Naive thymus-derived CD4-positive, alpha-beta T cell (primary cell): ENCODE results near the gene STX7. TPM values are rescaled to one million over a fixed set of nuclear protein-coding genes. Genes with fewer than 3 reads are reported as not detected.
"Not testable (repeated sequence)": the region's sequence is repeated elsewhere in the genome, so short reads cannot be mapped to it uniquely, and the experiment has no call there.

Source experiments
- ATAC-seq: fragments of 150-1000 bp; cut with Tn5 transposase; 2 replicates; pipeline ENCODE4 v1.10.0; 2021; ENCODE audit warnings: mild to moderate bottlenecking, moderate library complexity
- CTCF ChIA-PET: fragments of 350-600 bp; sonication (Branson Sonifier 250); formaldehyde crosslinking; loops from one replicate; lab custom pipeline; 2021; ENCODE audit warnings: antibody characterized with exemption; lab: Charles Lee
- POLR2A ChIA-PET: fragments of 350-600 bp; sonication (Branson Sonifier 250); formaldehyde crosslinking; loops from one replicate; lab custom pipeline; 2021; ENCODE audit warnings: antibody characterized with exemption, inconsistent platforms; lab: Charles Lee
- DNase-seq, 9 donors: peaks; one replicate each; pipeline versions ENCODE4 v3.0.0 to v3.0.0-alpha.2; 2020 to 2022; ENCODE audit warnings: mixed read lengths in 1 of 9
- H3K27ac ChIP-seq: one replicate; pipeline ENCODE4 v1.7.0; 2013; ENCODE audit warnings: mild to moderate bottlenecking, low read depth, low read length, moderate library complexity
- H3K27me3 ChIP-seq, 2 donors: one replicate each; pipeline ENCODE4 v1.7.0; 2013; ENCODE audit warnings: low read length in 2 of 2, mild to moderate bottlenecking in 2 of 2, moderate library complexity in 2 of 2; ENCODE audit not compliant: control insufficient read depth in 2 of 2, insufficient read depth in 2 of 2
- H3K36me3 ChIP-seq, 3 experiments: 1 replicate in 2 of 3; 2 replicates in 1 of 3; pipeline ENCODE4 v1.7.0; 2013; ENCODE audit warnings: low read length in 3 of 3, mild to moderate bottlenecking in 3 of 3, moderate library complexity in 1 of 3; ENCODE audit not compliant: insufficient read depth in 3 of 3, control insufficient read depth in 2 of 3
- H3K4me1 ChIP-seq, 2 donors: one replicate each; pipeline ENCODE4 v1.7.0; 2013; ENCODE audit warnings: low read length in 2 of 2, mild to moderate bottlenecking in 2 of 2, moderate library complexity in 1 of 2; ENCODE audit not compliant: control insufficient read depth in 2 of 2, insufficient read depth in 2 of 2
- H3K4me3 ChIP-seq: 2 replicates; pipeline ENCODE4 v1.7.0; 2013; ENCODE audit warnings: mild to moderate bottlenecking, low read length
- H3K9me3 ChIP-seq, 3 experiments: 1 replicate in 2 of 3; 2 replicates in 1 of 3; pipeline ENCODE4 v1.7.0; 2013; ENCODE audit warnings: low read length in 3 of 3; ENCODE audit not compliant: control insufficient read depth in 2 of 3
- H3K27ac Mint-ChIP-seq, 9 donors: one replicate each; pipeline ENCODE4 v1.8.0; 2020 to 2022; ENCODE audit warnings: mixed read lengths in 9 of 9, mild to moderate bottlenecking in 8 of 9, moderate library complexity in 5 of 9, inconsistent platforms in 2 of 9
- H3K27me3 Mint-ChIP-seq, 5 donors: one replicate each; pipeline ENCODE4 v1.8.0; 2021 to 2022; ENCODE audit warnings: mixed read lengths in 5 of 5, mild to moderate bottlenecking in 1 of 5
- H3K36me3 Mint-ChIP-seq, 5 donors: one replicate each; pipeline ENCODE4 v1.8.0; 2020 to 2022; ENCODE audit warnings: mixed read lengths in 5 of 5, mild to moderate bottlenecking in 3 of 5, inconsistent platforms in 1 of 5
- H3K4me1 Mint-ChIP-seq, 7 donors: one replicate each; pipeline ENCODE4 v1.8.0; 2020 to 2022; ENCODE audit warnings: mixed read lengths in 7 of 7, mild to moderate bottlenecking in 3 of 7, inconsistent platforms in 1 of 7
- H3K4me3 Mint-ChIP-seq, 10 donors: one replicate each; pipeline ENCODE4 v1.8.0; 2020 to 2022; ENCODE audit warnings: mild to moderate bottlenecking in 10 of 10, mixed read lengths in 10 of 10, moderate library complexity in 6 of 10, inconsistent platforms in 2 of 10
- H3K9me3 Mint-ChIP-seq, 11 donors: one replicate each; pipeline ENCODE4 v1.8.0; 2020 to 2022; ENCODE audit warnings: mixed read lengths in 11 of 11, mild to moderate bottlenecking in 4 of 11, inconsistent platforms in 1 of 11, moderate library complexity in 1 of 11
- intact Hi-C, 2 donors: fragments of 100-400 bp; cut with micrococcal nuclease; formaldehyde crosslinking; loops; one replicate each; pipeline ENCODE4 v1.15.1; 2023
- polyA plus RNA-seq, 2 donors: library from polyadenylated mRNA; unstranded; fragments of 300-500 nt; fragmentation: Illumina TruSeq; gene quantifications; one replicate each; pipeline ENCODE4 v1.2.3, GENCODE V29; 2021
- total RNA-seq, 6 experiments: library from RNA in 5 of 6; stranded (reverse) in 5 of 6; gene quantifications; 1 replicate in 5 of 6; 2 replicates in 1 of 6; pipeline ENCODE4 v1.2.3 and lab custom pipeline; 2021 to 2026

STX7 gene
- total and polyA plus RNA-seq, 7 experiments from 2014 or later = 8.6 to 43.3 (median 18.3) TPM

DNA sequence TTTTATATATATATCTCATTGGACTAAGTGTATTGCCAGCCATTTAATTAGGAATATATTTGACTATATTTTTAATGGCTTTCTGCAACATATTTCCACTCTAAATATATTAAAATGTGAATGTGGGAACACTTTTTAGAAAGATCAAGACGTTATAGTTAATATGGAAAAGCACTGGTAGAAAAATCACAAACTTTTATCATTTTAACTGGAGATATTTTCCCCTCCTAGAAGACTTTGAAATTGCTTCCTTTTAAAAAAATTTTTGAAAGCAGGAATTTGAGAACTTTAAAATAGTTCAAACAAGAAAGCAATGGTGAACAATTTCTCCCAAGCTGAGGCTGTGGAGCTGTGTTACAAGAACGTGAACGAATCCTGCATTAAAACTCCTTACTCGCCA lies 25.1 kb upstream of the STX7 start, which contains the start of gene TAAR9:
TSS of gene TAAR9 (plus strand) at position 301 of the 400 bp plus-strand sequence. CDS start at position 314, 13 bp downstream.
- Mint-ChIP-seq H3K27ac (no peak within 1 kb of the TSS), H3K4me1 (peaks cover 0 to 2% (median 0%) of the 10 kb centered on the region in 7 donors), H3K4me3 (no peak within 1 kb of the TSS), H3K9me3 (peaks cover 0 to 6% (median 0%) of the 10 kb centered on the region in 11 donors), H3K36me3 (no peaks in the 10 kb centered on the region), H3K27me3 (peaks cover 11 to 41% (median 34%) of the 10 kb centered on the region in 5 donors)
- no peak within 1 kb of the TSS for H3K27ac ChIP-seq
- DNase-seq (no peak), ATAC-seq (no peak)
- ChIA-PET CTCF (no interaction called here), POLR2A (no interaction called here)
- H3K9me3 ChIP-seq = no peaks in the 10 kb centered on the region
- no peak within 1 kb of the TSS for H3K4me3 ChIP-seq
- no peaks in the 10 kb centered on the region for H3K4me1 ChIP-seq
- no peaks in the 10 kb centered on the region for H3K36me3 ChIP-seq
- peaks cover 0 to 2% of the 10 kb centered on the region in 2 donors for H3K27me3 ChIP-seq
- intact Hi-C loops = no loop called here

DNA sequence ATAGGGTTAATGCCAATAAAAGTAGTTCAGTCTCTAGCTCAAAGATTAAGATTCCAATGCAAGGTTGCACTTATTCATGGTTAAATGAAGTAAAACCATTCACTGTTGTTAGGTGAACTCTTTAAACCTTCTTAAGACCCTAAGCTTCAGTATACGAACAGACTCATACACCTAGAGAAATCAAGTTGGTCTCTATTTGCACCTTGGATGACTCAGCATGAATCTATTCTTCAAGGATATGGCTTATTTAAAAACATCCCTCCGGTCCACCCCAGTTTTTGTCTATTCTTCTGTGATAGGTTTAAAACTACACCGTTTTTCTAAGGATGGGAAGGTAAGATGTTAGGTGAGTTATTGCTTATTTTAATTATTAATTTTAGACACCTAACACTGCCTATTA lies 24.2 kb upstream of the STX7 start:
- H3K9me3 Mint-ChIP-seq = peaks cover 0 to 6% (median 0%) of the 10 kb centered on the region in 11 donors
- intact Hi-C loops = no loop called here
- ChIA-PET CTCF (no interaction called here), POLR2A (no interaction called here)
- DNase-seq (no peak), ATAC-seq (no peak)
- H3K4me1 Mint-ChIP-seq = peaks cover 0 to 2% (median 0%) of the 10 kb centered on the region in 7 donors
- no peak overlapping the region for H3K4me3 ChIP-seq
- peaks cover 11 to 42% (median 31%) of the 10 kb centered on the region in 5 donors for H3K27me3 Mint-ChIP-seq
- H3K9me3 ChIP-seq = no peaks in the 10 kb centered on the region
- no peak overlapping the region for H3K27ac Mint-ChIP-seq
- H3K36me3 Mint-ChIP-seq = no peaks in the 10 kb centered on the region
- no peaks in the 10 kb centered on the region for H3K4me1 ChIP-seq
- no peak overlapping the region for H3K27ac ChIP-seq
- H3K36me3 ChIP-seq = no peaks in the 10 kb centered on the region
- H3K27me3 ChIP-seq = peaks cover 0 to 2% of the 10 kb centered on the region in 2 donors
- no peak overlapping the region for H3K4me3 Mint-ChIP-seq

DNA sequence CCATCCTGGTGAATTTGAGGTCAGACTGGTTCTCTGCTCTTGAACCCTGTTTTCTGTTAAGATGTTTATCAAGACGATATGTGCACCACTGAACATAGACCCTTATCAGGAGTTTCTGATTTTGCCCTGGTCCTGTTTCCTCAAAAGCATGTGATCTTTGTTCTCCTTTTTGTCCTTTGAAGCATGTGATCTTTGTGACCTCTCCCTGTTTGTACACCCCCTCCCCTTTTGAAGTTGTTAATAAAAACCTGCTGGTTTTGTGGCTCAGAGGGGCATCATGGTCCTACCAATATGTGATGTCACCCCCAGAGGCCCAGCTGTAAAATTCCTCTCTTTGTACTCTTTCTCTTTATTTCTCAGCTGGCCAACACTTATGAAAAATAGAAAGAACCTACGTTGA lies 21.6 kb upstream of the STX7 start:
- H3K36me3 Mint-ChIP-seq, H3K4me3 ChIP-seq, ATAC-seq, H3K36me3 ChIP-seq, H3K9me3 Mint-ChIP-seq, H3K4me1 ChIP-seq, DNase-seq, H3K27ac ChIP-seq, H3K4me3 Mint-ChIP-seq, H3K27me3 ChIP-seq, H3K4me1 Mint-ChIP-seq, H3K9me3 ChIP-seq, H3K27ac Mint-ChIP-seq, CTCF ChIA-PET, POLR2A ChIA-PET: not testable (repeated sequence)
- peaks cover 11 to 42% (median 22%) of the 10 kb centered on the region in 5 donors for H3K27me3 Mint-ChIP-seq
- intact Hi-C loops = loop anchor here in 1 of 2 donors (5.0 kb wide), 3 partner anchors 133 to 428 kb away; no protein-coding TSS in a partner anchor

DNA sequence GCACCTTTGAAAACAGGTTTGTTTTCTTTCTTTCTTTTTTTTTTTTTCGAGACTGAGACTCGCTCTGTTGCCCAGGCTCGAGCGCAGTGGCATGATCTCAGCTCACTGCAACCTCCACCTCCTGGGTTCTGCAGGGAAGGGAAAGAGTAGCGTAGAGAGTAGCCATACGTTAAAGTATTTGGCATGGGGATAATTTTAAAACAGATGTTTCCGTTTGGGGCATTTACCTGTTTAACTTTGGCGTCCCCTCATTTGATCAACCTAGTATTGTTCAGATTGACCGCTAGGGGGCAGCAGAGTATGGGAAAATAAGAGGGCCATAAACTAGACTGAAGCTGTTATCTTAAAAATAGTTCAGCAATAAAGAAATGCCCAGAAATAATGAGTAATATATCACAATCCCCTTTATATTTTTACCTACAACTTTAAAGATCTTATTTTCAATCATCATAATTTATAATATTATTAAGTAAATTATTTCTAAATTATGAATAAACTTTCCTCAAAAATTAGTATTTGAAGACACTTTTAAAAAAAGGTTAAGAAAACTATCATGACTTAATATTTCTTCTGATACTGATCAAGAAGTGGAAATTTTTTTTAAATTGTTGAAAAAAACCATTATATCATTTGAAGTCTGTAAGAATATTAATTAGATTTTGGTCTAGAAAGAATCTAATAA lies 17.5 kb upstream of the STX7 start:
- ATAC-seq = peak; percentile 85
- intact Hi-C loops = loop anchor here (1.0 to 5.0 kb wide), 15 partner anchors 137 to 1567 kb away; partner anchors contain the start of gene RPS12 (in 1 of the 2)
- Mint-ChIP-seq H3K27ac (no peak overlapping the region), H3K27me3 (peaks cover 6 to 29% (median 18%) of the 10 kb centered on the region in 5 donors), H3K4me3 (peak overlapping the region in 3 of 10 donors; percentile 5 to 66 (median 32)), H3K9me3 (peaks cover 0 to 6% (median 0%) of the 10 kb centered on the region in 11 donors), H3K36me3 (no peaks in the 10 kb centered on the region), H3K4me1 (peaks cover 0 to 3% (median 0%) of the 10 kb centered on the region in 7 donors)
- DNase-seq = peak; percentile 26 to 70 (median 54)
- ChIA-PET CTCF (interaction anchor here (0.7 kb wide), 1 partner anchor 17 kb away, joined by 3 read pairs; the partner anchor contains the start of gene STX7), POLR2A (no interaction called here)
- Histone ChIP-seq H3K36me3 (no peaks in the 10 kb centered on the region), H3K4me3 (no peak overlapping the region), H3K27ac (no peak overlapping the region), H3K27me3 (no peaks in the 10 kb centered on the region), H3K4me1 (no peaks in the 10 kb centered on the region), H3K9me3 (no peaks in the 10 kb centered on the region)

DNA sequence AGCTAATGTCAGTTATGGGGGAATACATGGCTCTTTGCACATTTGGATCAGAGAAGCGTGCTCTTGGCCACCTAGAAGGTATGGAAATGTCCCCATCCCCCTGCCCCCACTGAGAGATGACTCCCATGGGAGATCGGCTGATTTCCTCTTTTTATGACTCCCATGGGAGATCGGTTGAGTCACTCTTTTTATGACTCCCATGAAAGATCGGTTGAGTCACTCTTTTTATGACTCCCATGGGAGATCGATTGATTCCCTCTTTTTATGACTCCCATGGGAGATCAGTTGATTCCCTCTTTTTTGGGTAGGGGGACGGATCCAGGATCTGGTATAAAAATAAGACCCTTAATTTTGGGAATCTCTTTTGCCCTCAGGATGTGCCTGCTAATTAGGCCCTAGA lies 14.9 kb upstream of the STX7 start:
- H3K27me3 Mint-ChIP-seq = peaks cover 18 to 48% (median 32%) of the 10 kb centered on the region in 5 donors

DNA sequence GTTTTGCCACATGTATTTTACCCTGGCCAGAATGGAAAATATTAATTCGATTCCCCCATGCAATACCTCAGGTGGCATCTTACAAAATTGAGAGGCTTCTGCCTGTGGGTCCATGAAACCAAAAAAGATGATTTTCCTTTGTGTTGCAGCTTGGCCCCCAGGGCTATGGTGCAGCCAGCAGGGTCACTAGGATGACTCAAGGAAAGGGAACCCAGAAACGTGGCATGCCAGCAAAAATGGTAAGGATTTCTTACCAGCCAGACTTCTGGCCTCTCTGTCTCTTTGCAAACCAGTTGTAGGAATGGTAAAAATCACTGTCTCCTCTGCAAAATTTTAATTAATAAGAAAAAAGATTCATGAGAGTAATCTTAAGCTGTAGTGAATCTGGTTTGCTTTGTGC lies 13.5 kb upstream of the STX7 start:
- POLR2A ChIA-PET = no interaction called here
- peaks cover 0 to 3% (median 0%) of the 10 kb centered on the region in 7 donors for H3K4me1 Mint-ChIP-seq
- DNase-seq (no peak), ATAC-seq (no peak)
- CTCF ChIA-PET = interaction anchor here (0.5 kb wide), 1 partner anchor 1389 kb away, joined by 3 read pairs; no protein-coding TSS in a partner anchor
- no peak overlapping the region for H3K27ac Mint-ChIP-seq
- H3K36me3 Mint-ChIP-seq = no peaks in the 10 kb centered on the region
- H3K36me3 ChIP-seq = no peaks in the 10 kb centered on the region
- H3K9me3 Mint-ChIP-seq = no peaks in the 10 kb centered on the region
- no peaks in the 10 kb centered on the region for H3K4me1 ChIP-seq
- intact Hi-C loops = no loop called here
- H3K9me3 ChIP-seq = no peaks in the 10 kb centered on the region
- no peak overlapping the region for H3K27ac ChIP-seq
- no peak overlapping the region for H3K4me3 Mint-ChIP-seq
- peaks cover 0 to 5% of the 10 kb centered on the region in 2 donors for H3K27me3 ChIP-seq
- H3K4me3 ChIP-seq = no peak overlapping the region
- H3K27me3 Mint-ChIP-seq = peaks cover 18 to 53% (median 37%) of the 10 kb centered on the region in 5 donors

More for the DNA sequence above, 14.9 kb upstream of the STX7 start:
- Mint-ChIP-seq H3K4me1 (peaks cover 0 to 3% (median 0%) of the 10 kb centered on the region in 7 donors), H3K9me3 (no peaks in the 10 kb centered on the region), H3K27ac (no peak overlapping the region), H3K4me3 (no peak overlapping the region), H3K36me3 (no peaks in the 10 kb centered on the region)
- intact Hi-C loops = no loop called here
- DNase-seq = no peak
- Histone ChIP-seq H3K36me3 (no peaks in the 10 kb centered on the region), H3K4me1 (no peaks in the 10 kb centered on the region), H3K27ac (no peak overlapping the region), H3K27me3 (peaks cover 0 to 5% of the 10 kb centered on the region in 2 donors), H3K9me3 (no peaks in the 10 kb centered on the region), H3K4me3 (no peak overlapping the region)
- ATAC-seq = no peak
- CTCF ChIA-PET = no interaction called here
- POLR2A ChIA-PET = no interaction called here
